ENCODE data around the gene TIGIT. TPM values are rescaled to one million over a fixed set of nuclear protein-coding genes. Genes with fewer than 3 reads are reported as not detected.

Gene TIGIT
- total and polyA plus RNA-seq, 2 experiments from 2014 or later = not detected

DNA sequence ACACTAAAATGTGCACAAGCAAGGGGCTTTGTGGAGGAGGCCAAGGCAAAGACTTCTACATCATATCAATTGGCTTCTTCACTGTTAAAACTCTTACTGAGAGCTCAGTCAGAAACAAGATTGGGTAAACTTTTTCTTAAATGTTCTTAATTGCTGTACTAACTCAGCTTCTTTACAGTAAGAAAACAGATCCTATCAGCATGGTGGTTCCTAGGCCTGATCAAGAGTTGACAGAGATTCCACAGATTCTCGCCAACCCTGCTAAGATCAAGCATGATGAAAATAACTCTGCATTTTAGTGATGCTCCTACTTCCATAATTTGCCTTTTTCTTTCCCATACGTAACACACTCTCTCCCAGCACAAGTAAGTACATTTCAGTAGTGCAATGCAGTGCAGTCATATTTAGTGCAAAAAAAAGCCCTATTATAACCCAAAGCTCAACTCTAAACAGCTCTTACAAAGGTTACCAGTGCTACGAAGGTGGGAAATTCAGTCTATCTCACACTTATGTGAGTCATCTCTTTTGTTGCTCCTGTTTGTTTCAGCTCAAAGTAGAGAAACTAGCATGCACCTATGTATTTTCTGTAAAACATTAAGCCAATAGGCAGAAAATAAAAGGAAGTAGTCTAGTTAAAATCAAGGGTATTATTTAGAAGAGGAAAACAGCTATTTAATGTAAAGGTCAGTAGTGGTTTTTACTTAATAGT is 29.9 kb downstream of the TIGIT start:
- no peaks in the 10 kb centered on the region for H3K27me3 ChIP-seq
- no peaks in the 10 kb centered on the region for H3K9me3 ChIP-seq (ENCODE audit: low read depth)

GRCh38 chr3:114327665-114328064 is 33.8 kb downstream of the TIGIT start:
- Histone ChIP-seq H3K27me3 (no peaks in the 10 kb centered on the region), H3K4me3 (no peak overlapping the region), H3K36me3 (no peaks in the 10 kb centered on the region), H3K4me1 (ENCODE audit: low read depth) (peaks cover 12% of the 10 kb centered on the region), H3K27ac (no peak overlapping the region), H3K9me3 (ENCODE audit: low read depth) (no peaks in the 10 kb centered on the region)
- TF ChIP-seq, protein P1, sequence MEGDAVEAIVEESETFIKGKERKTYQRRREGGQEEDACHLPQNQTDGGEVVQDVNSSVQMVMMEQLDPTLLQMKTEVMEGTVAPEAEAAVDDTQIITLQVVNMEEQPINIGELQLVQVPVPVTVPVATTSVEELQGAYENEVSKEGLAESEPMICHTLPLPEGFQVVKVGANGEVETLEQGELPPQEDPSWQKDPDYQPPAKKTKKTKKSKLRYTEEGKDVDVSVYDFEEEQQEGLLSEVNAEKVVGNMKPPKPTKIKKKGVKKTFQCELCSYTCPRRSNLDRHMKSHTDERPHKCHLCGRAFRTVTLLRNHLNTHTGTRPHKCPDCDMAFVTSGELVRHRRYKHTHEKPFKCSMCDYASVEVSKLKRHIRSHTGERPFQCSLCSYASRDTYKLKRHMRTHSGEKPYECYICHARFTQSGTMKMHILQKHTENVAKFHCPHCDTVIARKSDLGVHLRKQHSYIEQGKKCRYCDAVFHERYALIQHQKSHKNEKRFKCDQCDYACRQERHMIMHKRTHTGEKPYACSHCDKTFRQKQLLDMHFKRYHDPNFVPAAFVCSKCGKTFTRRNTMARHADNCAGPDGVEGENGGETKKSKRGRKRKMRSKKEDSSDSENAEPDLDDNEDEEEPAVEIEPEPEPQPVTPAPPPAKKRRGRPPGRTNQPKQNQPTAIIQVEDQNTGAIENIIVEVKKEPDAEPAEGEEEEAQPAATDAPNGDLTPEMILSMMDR (IDR thresholded peaks at IDR 0.05; ENCODE audit: low read depth, low read length) = no peak
- DNase-seq (ENCODE audit: low read depth in 1 of 2, low spot score in 1 of 2) = no peak

More for the DNA sequence above, 29.9 kb downstream of the TIGIT start:
- DNase-seq (ENCODE audit: low read depth in 1 of 2, low spot score in 1 of 2) = no peak
- no peak overlapping the region for H3K4me3 ChIP-seq
- no peak overlapping the region for H3K27ac ChIP-seq
- TF ChIP-seq, protein P1 (IDR thresholded peaks at IDR 0.05; ENCODE audit: low read depth, low read length) = no peak
- no peaks in the 10 kb centered on the region for H3K36me3 ChIP-seq
- H3K4me1 ChIP-seq (ENCODE audit: low read depth) = peaks cover 23% of the 10 kb centered on the region

DNA sequence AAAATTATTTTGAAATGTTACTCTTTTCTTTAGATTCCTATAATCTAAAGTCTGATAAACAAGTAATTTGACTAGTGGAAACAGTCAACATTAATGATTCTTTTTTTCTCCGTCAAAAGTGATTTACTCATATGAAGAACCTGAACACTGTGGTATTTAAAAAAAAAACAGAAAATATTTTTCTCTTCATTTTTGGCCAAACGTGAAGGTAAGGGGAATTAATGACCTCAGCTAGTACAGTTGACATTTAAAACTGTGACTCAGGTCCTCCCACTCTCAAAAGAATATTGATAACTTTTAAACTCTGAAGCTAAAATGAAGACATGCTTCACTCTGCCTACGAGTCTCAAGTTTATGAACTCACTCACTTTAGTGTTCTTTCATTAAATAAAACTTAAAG is 34.5 kb downstream of the TIGIT start:
- peaks cover 10% of the 10 kb centered on the region for H3K4me1 ChIP-seq (ENCODE audit: low read depth)
- TF ChIP-seq, protein P1 (IDR thresholded peaks at IDR 0.05; ENCODE audit: low read depth, low read length) = no peak
- no peaks in the 10 kb centered on the region for H3K36me3 ChIP-seq

DNA sequence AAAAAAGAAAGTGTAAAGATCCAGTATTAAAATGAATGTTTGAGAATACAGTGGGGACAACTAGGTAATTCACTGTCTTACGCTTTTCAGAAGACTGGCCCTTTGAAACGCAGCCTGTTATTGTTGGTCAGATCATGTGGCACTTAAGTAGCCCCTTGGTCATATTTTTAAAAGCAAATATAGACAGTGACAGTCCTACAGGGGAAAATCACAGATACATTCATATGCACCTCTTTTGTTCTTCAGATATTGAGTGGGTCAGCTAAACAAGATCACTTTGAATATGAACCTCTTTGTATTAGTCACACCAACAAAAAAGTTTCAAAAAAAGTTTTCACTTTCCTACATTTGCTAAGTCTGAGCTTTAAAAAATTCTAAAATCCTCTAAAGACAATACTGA is 36.0 kb downstream of the TIGIT start:
- Histone ChIP-seq H3K4me1 (ENCODE audit: low read depth) (peaks cover 4% of the 10 kb centered on the region), H3K36me3 (no peaks in the 10 kb centered on the region), H3K27me3 (no peaks in the 10 kb centered on the region), H3K27ac (no peak overlapping the region), H3K9me3 (ENCODE audit: low read depth) (no peaks in the 10 kb centered on the region), H3K4me3 (no peak overlapping the region)
- no peak for DNase-seq (ENCODE audit: low read depth in 1 of 2, low spot score in 1 of 2)
- TF ChIP-seq, protein P1 (IDR thresholded peaks at IDR 0.05; ENCODE audit: low read depth, low read length) = no peak

More for the DNA sequence above, 34.5 kb downstream of the TIGIT start:
- Histone ChIP-seq H3K4me3 (no peak overlapping the region), H3K9me3 (ENCODE audit: low read depth) (no peaks in the 10 kb centered on the region), H3K27ac (no peak overlapping the region), H3K27me3 (no peaks in the 10 kb centered on the region)
- DNase-seq (ENCODE audit: low read depth in 1 of 2, low spot score in 1 of 2) = no peak

GRCh38 chr3:114331007-114331406 is 37.2 kb downstream of the TIGIT start:
- DNase-seq (ENCODE audit: low read depth in 1 of 2, low spot score in 1 of 2) = no peak
- H3K9me3 ChIP-seq (ENCODE audit: low read depth) = no peaks in the 10 kb centered on the region
- TF ChIP-seq, protein P1 (IDR thresholded peaks at IDR 0.05; ENCODE audit: low read depth, low read length) = no peak
- no peaks in the 10 kb centered on the region for H3K4me1 ChIP-seq (ENCODE audit: low read depth)
- H3K27ac ChIP-seq = no peak overlapping the region
- no peaks in the 10 kb centered on the region for H3K36me3 ChIP-seq
- no peaks in the 10 kb centered on the region for H3K27me3 ChIP-seq
- H3K4me3 ChIP-seq = no peak overlapping the region
